HepG2 (cell line): ENCODE measurements around the gene ITGAE. TPM values are rescaled to one million over a fixed set of nuclear protein-coding genes. Genes with fewer than 3 reads are reported as not detected.
A peak's percentile ranks its signal among the peaks of the same experiment; 100 is the strongest.

Experiments used
- ATAC-seq: fragments of 200-7000 bp; cut with Tn5 transposase; 3 replicates; pipeline ENCODE4 v1.9.1; 2020; ENCODE audit warnings: mild to moderate bottlenecking, moderate library complexity
- BruUV-seq: library from RNA; stranded (reverse); fragments of 400-500 nt; replicated peaks from 2 replicates; lab custom pipeline; 2021; lab: Mats Ljungman, UMichigan
- CTCF ChIA-PET: fragments of 300-600 bp; formaldehyde crosslinking; extraction: SDS; loops from one replicate; lab custom pipeline; 2021; ENCODE audit warnings: low total read pairs, inconsistent platforms, low intra/inter-chr PET ratio; lab: Yijun Ruan, JAX
- POLR2A ChIA-PET: fragments of 350-600 bp; sonication (Branson Sonifier 250); formaldehyde crosslinking; loops from one replicate; lab custom pipeline; 2020; ENCODE audit warnings: antibody characterized with exemption, inconsistent platforms; lab: Yijun Ruan, JAX
- DNase-seq: peaks from one replicate; pipeline ENCODE4 v3.0.0-alpha.2; 2015; ENCODE audit warnings: low spot score
- FAIRE-seq: peaks from 3 replicates; lab custom pipeline; 2011; peaks lifted over from hg19 to GRCh38; lab: Jason Lieb, UNC
- H2AFZ ChIP-seq: one replicate; pipeline ENCODE4 v1.6.1; 2011; ENCODE audit warnings: low read length, inconsistent platforms
- H3K27ac ChIP-seq: fragments of 300-600 bp; 3 replicates; pipeline ENCODE4 v1.8.0; 2011; ENCODE audit warnings: mixed run types, mild to moderate bottlenecking, mixed read lengths, low read length, inconsistent platforms; ENCODE audit not compliant: insufficient read depth; ENCODE audit errors: extremely low read length
- H3K27me3 ChIP-seq, 2 experiments: fragments of 200-600 bp in 1 of 2; 2 replicates in 1 of 2; 3 replicates in 1 of 2; pipeline versions ENCODE4 v1.6.0 to v1.8.0; 2011; ENCODE audit warnings: low read length in 2 of 2, mild to moderate bottlenecking in 2 of 2, moderate library complexity in 2 of 2, inconsistent platforms in 1 of 2; ENCODE audit not compliant: insufficient read depth in 2 of 2, control insufficient read depth in 1 of 2
- H3K36me3 ChIP-seq, 2 experiments: fragments of 200-600 bp in 1 of 2; replicated peaks in 1 of 2; 2 replicates in 1 of 2; 3 replicates in 1 of 2; pipeline versions ENCODE4 v1.5.1 to v1.8.0; 2011; ENCODE audit warnings: low read length in 2 of 2, inconsistent platforms in 1 of 2; ENCODE audit not compliant: insufficient read depth in 2 of 2, control insufficient read depth in 1 of 2
- H3K4me1 ChIP-seq: 2 replicates; pipeline ENCODE4 v1.5.1; 2012; ENCODE audit warnings: low read length, inconsistent platforms; ENCODE audit not compliant: insufficient read depth
- H3K4me2 ChIP-seq: 2 replicates; pipeline ENCODE4 v1.6.0; 2011; ENCODE audit warnings: low read depth, low read length, inconsistent platforms
- H3K4me3 ChIP-seq, 3 experiments: fragments of 200-600 bp in 1 of 3; sonication (generic), shearing (Covaris generic) in 1 of 3; replicated peaks in 1 of 3; 2 replicates each; pipeline ENCODE4 v1.5.1; 2011 to 2016; ENCODE audit warnings: low read length in 3 of 3, inconsistent platforms in 2 of 3, low read depth in 2 of 3, mild to moderate bottlenecking in 2 of 3, control low read depth in 1 of 3, mixed read lengths in 1 of 3; ENCODE audit not compliant: insufficient read depth in 1 of 3
- H3K79me2 ChIP-seq: one replicate; pipeline ENCODE4 v1.6.1; 2011; ENCODE audit warnings: low read length, inconsistent platforms; ENCODE audit not compliant: insufficient read depth
- H3K9ac ChIP-seq: 2 replicates; pipeline ENCODE4 v1.6.0; 2011; ENCODE audit warnings: mild to moderate bottlenecking, low read depth, low read length, inconsistent platforms; ENCODE audit not compliant: insufficient read depth
- H3K9me3 ChIP-seq: 2 replicates; pipeline ENCODE4 v1.5.1; 2012; ENCODE audit warnings: mild to moderate bottlenecking, low read length
- H4K20me1 ChIP-seq: 2 replicates; pipeline ENCODE4 v1.6.0; 2011; ENCODE audit warnings: inconsistent platforms, mild to moderate bottlenecking, low read length, moderate library complexity; ENCODE audit not compliant: insufficient read depth
- FOXA1 ChIP-seq, 2 experiments: fragments of 450-650 bp in 1 of 2; sonication (generic) in 1 of 2; formaldehyde crosslinking in 1 of 2; IDR thresholded peaks; 2 replicates each; pipeline versions ENCODE4 v1.4.0 to v1.6.1; 2016 to 2020; ENCODE audit warnings: missing genetic modification reagents in 1 of 2
- HNF4A ChIP-seq: sonication (generic); formaldehyde crosslinking; IDR thresholded peaks from 2 replicates; pipeline ENCODE4 v1.4.0; 2020; ENCODE audit warnings: missing genetic modification reagents
- HNF4G ChIP-seq, 2 experiments: sonication (generic) in 1 of 2; formaldehyde crosslinking in 1 of 2; IDR thresholded peaks; 2 replicates each; pipeline versions ENCODE4 v1.4.0 to v1.6.1; 2011 to 2020; ENCODE audit warnings: borderline replicate concordance in 2 of 2, low read depth in 2 of 2, mild to moderate bottlenecking in 2 of 2, low read length in 1 of 2, missing genetic modification reagents in 1 of 2, moderate library complexity in 1 of 2
- HNRNPUL1 ChIP-seq: fragments of 200-400 bp; formaldehyde crosslinking; IDR thresholded peaks from 2 replicates; pipeline ENCODE4 v1.6.1; 2017; ENCODE audit warnings: low read depth, mild to moderate bottlenecking, low read length, moderate library complexity
- KLF15 ChIP-seq: sonication (generic); formaldehyde crosslinking; IDR thresholded peaks from 2 replicates; pipeline ENCODE4 v1.8.1; 2023; ENCODE audit warnings: borderline replicate concordance, mild to moderate bottlenecking, inconsistent platforms, missing genetic modification reagents, mixed read lengths
- KLF9 ChIP-seq: IDR thresholded peaks from 2 replicates; pipeline ENCODE4 v1.6.1; 2016; ENCODE audit warnings: low read depth
- MLLT10 ChIP-seq: sonication (generic); formaldehyde crosslinking; IDR thresholded peaks from 2 replicates; pipeline ENCODE4 v1.4.0; 2020; ENCODE audit warnings: missing genetic modification reagents
- PAF1 ChIP-seq: IDR thresholded peaks from 2 replicates; pipeline ENCODE4 v1.6.1; 2016; ENCODE audit warnings: missing genetic modification reagents, missing compliant biosample characterization
- RCOR2 ChIP-seq: IDR thresholded peaks from 2 replicates; pipeline ENCODE4 v1.6.1; 2016; ENCODE audit warnings: missing biosample characterization, missing genetic modification reagents
- REXO4 ChIP-seq: sonication (generic); formaldehyde crosslinking; IDR thresholded peaks from 2 replicates; pipeline ENCODE4 v1.8.0; 2022; ENCODE audit warnings: missing genetic modification reagents, mild to moderate bottlenecking, borderline replicate concordance
- TEAD3 ChIP-seq: optimal IDR thresholded peaks from 2 replicates; pipeline ENCODE3; 2016; ENCODE audit warnings: borderline replicate concordance
- TRIM24 ChIP-seq: sonication (generic); formaldehyde crosslinking; IDR thresholded peaks from 2 replicates; pipeline ENCODE4 v1.8.0; 2022; ENCODE audit warnings: mild to moderate bottlenecking, missing genetic modification reagents
- XBP1 ChIP-seq: sonication (generic); formaldehyde crosslinking; IDR thresholded peaks from 2 replicates; pipeline ENCODE4 v1.5.0; 2020; ENCODE audit warnings: missing genetic modification reagents
- ZMYM3 ChIP-seq: sonication (generic); formaldehyde crosslinking; IDR thresholded peaks from 2 replicates; pipeline ENCODE4 v1.5.1; 2020; ENCODE audit warnings: mild to moderate bottlenecking, missing genetic modification reagents
- ZNF101 ChIP-seq: sonication (generic); formaldehyde crosslinking; IDR thresholded peaks from 2 replicates; pipeline ENCODE4 v1.4.0; 2020; ENCODE audit warnings: mild to moderate bottlenecking, low read depth, missing genetic modification reagents, borderline replicate concordance
- ZNF138 ChIP-seq: sonication (generic); formaldehyde crosslinking; IDR thresholded peaks from 2 replicates; pipeline ENCODE4 v1.5.0; 2020; ENCODE audit warnings: mild to moderate bottlenecking, low read depth, missing genetic modification reagents
- ZNF180 ChIP-seq: sonication (generic); formaldehyde crosslinking; IDR thresholded peaks from 2 replicates; pipeline ENCODE4 v1.4.0; 2020; ENCODE audit warnings: low read depth, missing genetic modification reagents, borderline replicate concordance
- ZNF235 ChIP-seq: sonication (generic); formaldehyde crosslinking; IDR thresholded peaks from 2 replicates; pipeline ENCODE4 v1.8.1; 2023; ENCODE audit warnings: mild to moderate bottlenecking, missing genetic modification reagents, borderline replicate concordance
- ZNF580 ChIP-seq: IDR thresholded peaks from 2 replicates; pipeline ENCODE4 v1.6.1; 2016; ENCODE audit warnings: low read depth, borderline replicate concordance
- ZNF83 ChIP-seq: sonication (generic); formaldehyde crosslinking; IDR thresholded peaks from 2 replicates; pipeline ENCODE4 v1.4.0; 2020; ENCODE audit warnings: missing genetic modification reagents, mild to moderate bottlenecking, borderline replicate concordance
- ZNF878 ChIP-seq: sonication (generic); formaldehyde crosslinking; IDR thresholded peaks from 2 replicates; pipeline ENCODE4 v1.8.1; 2023; ENCODE audit warnings: mild to moderate bottlenecking, missing genetic modification reagents, moderate library complexity
- ZSCAN22 ChIP-seq: sonication (generic); formaldehyde crosslinking; IDR thresholded peaks from 2 replicates; pipeline ENCODE4 v1.4.0; 2020; ENCODE audit warnings: mild to moderate bottlenecking, missing genetic modification reagents
- WGBS: methylation state at CpG from one replicate; pipeline ENCODE4 v1.1.6; 2017; ENCODE audit warnings: low lambda C conversion rate; 5-methylcytosine and 5-hydroxymethylcytosine counted together
- in situ Hi-C: cut with HindIII; loops from 2 replicates; pipeline ENCODE4 v1.10.0; 2017; ENCODE audit warnings: low pct_unique_long_range_greater_than_20kb; ENCODE audit not compliant: extremely low pct_ligation_motif_present
- intact Hi-C: fragments of 100-400 bp; cut with micrococcal nuclease; formaldehyde crosslinking; loops from one replicate; pipeline ENCODE4 v1.10.0; 2022; ENCODE audit not compliant: unreplicated experiment
- polyA plus RNA-seq, 8 experiments: library from polyadenylated mRNA; depleted of rRNA in 3 of 8; stranded (reverse) in 7 of 8; unstranded in 1 of 8; fragments of >200 nt; fragmentation: Illumina TruSeq in 4 of 8; extraction: Trizol in 4 of 8; gene quantifications; 2 replicates each; pipeline versions ENCODE4 v1.2.1 to v1.2.3, GENCODE V29; 2011 to 2016; ENCODE audit warnings: low read depth in 4 of 8, missing spikeins in 1 of 8, mixed read lengths in 1 of 8; ENCODE audit not compliant: insufficient read depth in 1 of 8
- total RNA-seq, 5 experiments: library from RNA; depleted of rRNA; stranded (reverse); fragments of >200 nt; fragmentation: Illumina TruSeq; extraction: Trizol; gene quantifications; 2 replicates each; pipeline ENCODE4 v1.2.3, GENCODE V29; 2016; ENCODE audit warnings: low read depth in 1 of 5
- TF ChIP-seq, protein P1 (sequence below): sonication (generic); formaldehyde crosslinking; IDR thresholded peaks from 2 replicates; pipeline ENCODE4 v1.4.0; 2020; ENCODE audit warnings: missing genetic modification reagents, low read depth, mild to moderate bottlenecking, borderline replicate concordance
- TF ChIP-seq, protein P2 (sequence below): IDR thresholded peaks from 2 replicates; pipeline ENCODE4 v1.6.1; 2016; ENCODE audit warnings: low read depth, control low read depth

ITGAE gene
- total and polyA plus RNA-seq, 2 of the 13 experiments (the other 11 are each of a cell fraction or from before 2014, with no cell fraction given), result 42.3 to 49.0 TPM

GRCh38 chr17:3748576-3748975 lies 52.4 kb downstream of the ITGAE start:
- no TSS peak for BruUV-seq
- Histone ChIP-seq H3K27me3 (no peaks in the 10 kb centered on the region; a peak in 2 of 5 replicates), H2AFZ (no peak overlapping the region), H4K20me1 (no peaks in the 10 kb centered on the region), H3K36me3 (no peaks in the 10 kb centered on the region), H3K9ac (no peak overlapping the region), H3K4me3 (no peak overlapping the region), H3K9me3 (no peaks in the 10 kb centered on the region), H3K79me2 (no peaks in the 10 kb centered on the region), H3K4me1 (peaks cover 20% of the 10 kb centered on the region), H3K4me2 (peak overlapping the region; percentile 10; the same call in 1 of the 2 replicates), H3K27ac (no peak overlapping the region)
- ChIA-PET CTCF (no interaction called here), POLR2A (no interaction called here)
- FAIRE-seq, result no peak
- intact Hi-C loops (no loop called here), in situ Hi-C loops (no loop called here)
- WGBS, result 58% methylated on average over 7 of the region's 7 CpGs
- no peak for DNase-seq
- ATAC-seq, result peak; percentile 25; the same call in 2 of the 3 replicates
- TF ChIP-seq HNRNPUL1 (no peak), HNF4A (CRISPR knock-in tag) (peak; percentile 56; the same call in 1 of the 2 replicates), XBP1 (no peak), ZNF101 (CRISPR knock-in tag) (no peak), FOXA1 (IDR thresholded peaks at IDR 0.05) (no peak), FOXA1 (CRISPR knock-in tag; IDR thresholded peaks at IDR 0.05) (no peak), HNF4G (IDR thresholded peaks at IDR 0.05; ENCODE audit: borderline replicate concordance, low read depth, low read length) (0 out of 2 replicates have a peak, but pooled peaks have one; percentile 13), HNF4G (CRISPR knock-in tag; IDR thresholded peaks at IDR 0.05; ENCODE audit: borderline replicate concordance, low read depth) (no peak), ZMYM3 (CRISPR knock-in tag) (peak; percentile 93), ZNF878 (no peak), MLLT10 (CRISPR knock-in tag) (no peak), RCOR2 (CRISPR knock-in tag) (0 out of 2 replicates have a peak, but pooled peaks have one; percentile 46), ZNF235 (no peak), REXO4 (CRISPR knock-in tag) (no peak), KLF9 (CRISPR knock-in tag) (no peak), KLF15 (CRISPR knock-in tag) (no peak), ZNF580 (CRISPR knock-in tag) (no peak), ZSCAN22 (CRISPR knock-in tag) (no peak), PAF1 (CRISPR knock-in tag) (no peak), ZNF83 (CRISPR knock-in tag) (no peak), ZNF138 (peak; percentile 37; the same call in 1 of the 2 replicates), ZNF180 (CRISPR knock-in tag) (no peak), TRIM24 (CRISPR knock-in tag) (no peak), TEAD3 (CRISPR knock-in tag) (peak; percentile 55)
- TF ChIP-seq, protein P1, sequence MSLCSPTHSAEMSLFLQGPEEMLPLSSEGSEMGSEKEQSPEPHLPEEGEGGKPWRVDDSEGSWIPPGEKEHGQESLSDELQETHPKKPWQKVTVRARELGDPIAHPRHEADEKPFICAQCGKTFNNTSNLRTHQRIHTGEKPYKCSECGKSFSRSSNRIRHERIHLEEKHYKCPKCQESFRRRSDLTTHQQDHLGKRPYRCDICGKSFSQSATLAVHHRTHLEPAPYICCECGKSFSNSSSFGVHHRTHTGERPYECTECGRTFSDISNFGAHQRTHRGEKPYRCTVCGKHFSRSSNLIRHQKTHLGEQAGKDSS (CRISPR knock-in tag), result peak; percentile 91
- TF ChIP-seq, protein P2, sequence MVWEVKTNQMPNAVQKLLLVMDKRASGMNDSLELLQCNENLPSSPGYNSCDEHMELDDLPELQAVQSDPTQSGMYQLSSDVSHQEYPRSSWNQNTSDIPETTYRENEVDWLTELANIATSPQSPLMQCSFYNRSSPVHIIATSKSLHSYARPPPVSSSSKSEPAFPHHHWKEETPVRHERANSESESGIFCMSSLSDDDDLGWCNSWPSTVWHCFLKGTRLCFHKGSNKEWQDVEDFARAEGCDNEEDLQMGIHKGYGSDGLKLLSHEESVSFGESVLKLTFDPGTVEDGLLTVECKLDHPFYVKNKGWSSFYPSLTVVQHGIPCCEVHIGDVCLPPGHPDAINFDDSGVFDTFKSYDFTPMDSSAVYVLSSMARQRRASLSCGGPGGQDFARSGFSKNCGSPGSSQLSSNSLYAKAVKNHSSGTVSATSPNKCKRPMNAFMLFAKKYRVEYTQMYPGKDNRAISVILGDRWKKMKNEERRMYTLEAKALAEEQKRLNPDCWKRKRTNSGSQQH (CRISPR knock-in tag), result no peak
